GM18873 (cell line): Measurements from ENCODE around the gene NRP2.

Experiments
- ATAC-seq: cut with Tn5 transposase; IDR thresholded peaks from one replicate; pipeline ENCODE4 v1.9.1; 2021; ENCODE audit warnings: mild to moderate bottlenecking, moderate library complexity, moderate number of reproducible peaks; ENCODE audit not compliant: unreplicated experiment, low FRiP score

Gene NRP2

DNA sequence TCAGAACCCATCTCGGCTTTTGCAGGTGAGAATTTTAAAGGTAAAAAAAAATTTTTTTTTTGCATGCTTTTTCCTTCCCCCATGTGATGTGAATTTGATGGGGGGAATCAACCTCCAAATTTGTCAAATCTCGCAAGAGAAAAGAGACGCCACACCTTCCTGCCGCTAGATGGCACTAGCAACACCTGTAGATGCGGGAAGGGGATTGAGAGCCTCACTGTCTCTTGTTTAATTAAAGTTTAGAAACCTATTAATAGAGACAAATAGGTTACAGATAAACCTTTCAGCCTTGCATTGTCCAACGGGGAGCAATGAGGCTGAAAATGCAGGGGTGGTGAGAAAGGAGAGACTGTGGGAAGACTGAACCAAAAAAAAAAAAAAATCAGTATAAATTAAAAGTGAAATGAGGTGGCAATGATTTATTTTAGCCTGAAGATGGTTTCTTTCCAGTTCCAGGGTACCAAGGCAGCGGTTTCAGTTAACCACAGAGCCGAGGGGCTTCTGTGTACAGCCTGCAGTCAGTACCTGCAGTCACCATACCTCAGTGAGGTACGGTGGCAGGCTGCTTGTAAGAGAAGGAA, 84.6 kb downstream of the NRP2 start:
- ATAC-seq = no peak

DNA sequence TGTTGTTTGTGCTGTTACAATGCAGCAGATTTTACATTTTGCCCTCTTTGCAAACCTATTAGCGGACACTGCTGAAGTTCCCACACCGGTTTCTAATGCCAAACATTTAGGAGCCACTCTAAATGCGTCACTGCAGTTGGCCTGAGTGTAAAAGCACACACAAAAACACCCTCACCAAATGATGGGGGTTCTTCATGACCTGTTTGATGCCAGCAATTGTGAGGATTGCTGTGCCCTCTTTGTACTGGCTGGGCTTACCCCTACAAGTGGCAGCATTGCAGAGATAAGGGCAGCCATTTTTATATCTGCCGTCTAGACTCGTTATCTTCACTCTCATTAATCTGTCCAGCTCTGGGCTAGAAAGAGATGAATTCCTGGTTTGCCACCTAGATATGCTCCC, 85.3 kb downstream of the NRP2 start:
- no peak for ATAC-seq

DNA sequence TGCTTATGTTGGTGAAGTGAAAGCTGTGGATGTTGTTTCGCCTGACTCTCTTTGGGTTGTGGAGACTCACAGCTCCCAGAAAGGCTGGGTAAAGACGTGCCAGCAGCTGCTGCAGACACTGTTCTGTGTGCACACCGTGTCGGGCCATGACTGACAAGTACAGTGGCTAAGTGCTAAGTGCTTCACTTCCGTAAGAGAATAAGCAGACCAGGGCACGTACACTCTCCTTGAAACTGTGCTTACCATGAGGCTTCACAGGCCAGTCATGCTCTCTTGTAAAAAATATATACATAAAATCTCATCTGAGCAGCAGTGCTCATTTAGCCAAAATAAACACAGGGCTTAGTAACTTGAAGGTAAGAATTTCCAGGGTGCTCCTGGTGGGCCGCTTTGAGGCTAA, 86.0 kb downstream of the NRP2 start:
- no peak for ATAC-seq

DNA sequence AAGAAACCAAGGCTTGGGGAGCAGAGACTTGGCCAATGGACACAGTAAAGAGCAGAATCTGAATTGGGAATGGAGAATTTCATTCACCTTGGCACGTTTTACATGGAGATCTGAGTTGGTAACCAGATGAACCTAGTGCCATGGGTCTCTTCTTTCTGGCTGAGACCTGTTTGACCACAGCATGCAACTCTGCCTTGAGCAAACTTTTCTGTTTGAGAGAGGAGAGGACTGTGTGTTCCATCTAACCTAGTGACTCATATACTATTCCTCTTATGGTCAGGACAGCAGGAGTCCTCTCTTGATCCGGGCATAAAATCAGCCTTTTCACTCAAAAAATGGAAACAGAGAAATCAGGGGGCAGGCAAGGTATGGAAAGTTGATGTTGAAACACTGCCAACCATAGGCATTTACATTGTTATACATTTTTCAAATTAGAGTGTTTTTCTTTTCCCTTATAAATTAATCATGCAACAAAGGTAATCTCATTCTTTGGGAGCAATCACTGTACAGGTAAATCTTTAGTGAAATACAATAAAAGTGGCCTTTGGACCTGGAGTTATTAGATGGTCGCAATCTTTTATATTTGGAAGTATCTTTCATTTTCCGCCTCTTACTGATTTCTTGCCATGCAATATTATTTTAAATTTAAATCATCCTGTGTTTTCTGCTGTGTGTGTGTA, 86.7 kb downstream of the NRP2 start:
- ATAC-seq = no peak

DNA sequence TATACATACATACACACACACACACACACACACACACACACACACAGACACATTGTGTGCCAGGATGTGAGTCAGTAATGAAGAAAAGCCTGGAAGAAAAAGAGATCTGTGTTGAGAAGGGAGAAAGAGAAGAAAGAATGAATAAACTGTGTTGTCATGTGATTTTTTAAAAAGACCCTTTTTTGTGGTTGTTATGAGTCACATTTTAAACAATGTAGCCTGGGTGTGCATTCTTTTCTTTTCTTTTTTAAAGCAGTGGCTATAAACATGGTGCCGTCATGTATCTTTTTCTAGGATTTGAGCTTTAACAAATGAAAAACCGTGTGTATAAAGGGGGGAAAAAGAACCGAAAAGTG, 87.2 kb downstream of the NRP2 start:
- no peak for ATAC-seq

DNA sequence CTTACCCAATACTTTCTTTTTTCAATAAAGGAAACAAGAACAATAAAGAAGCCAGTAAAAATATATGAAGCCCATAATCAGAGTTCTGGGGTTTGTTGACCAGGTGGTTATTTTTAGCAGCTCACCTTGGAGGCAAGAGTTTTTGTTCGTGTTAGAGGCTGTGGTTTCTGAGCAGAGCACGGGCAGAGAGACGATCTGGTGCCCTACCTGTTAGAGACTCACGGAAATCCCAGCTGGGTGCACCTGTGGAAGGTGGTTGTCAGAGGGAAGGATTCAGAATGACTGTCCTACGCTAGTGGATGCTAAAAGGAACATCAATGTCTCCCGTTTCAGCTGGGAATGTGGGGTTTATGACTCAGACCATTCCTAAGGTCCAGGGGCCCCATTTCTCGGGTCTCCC, 87.6 kb downstream of the NRP2 start:
- ATAC-seq = no peak

DNA sequence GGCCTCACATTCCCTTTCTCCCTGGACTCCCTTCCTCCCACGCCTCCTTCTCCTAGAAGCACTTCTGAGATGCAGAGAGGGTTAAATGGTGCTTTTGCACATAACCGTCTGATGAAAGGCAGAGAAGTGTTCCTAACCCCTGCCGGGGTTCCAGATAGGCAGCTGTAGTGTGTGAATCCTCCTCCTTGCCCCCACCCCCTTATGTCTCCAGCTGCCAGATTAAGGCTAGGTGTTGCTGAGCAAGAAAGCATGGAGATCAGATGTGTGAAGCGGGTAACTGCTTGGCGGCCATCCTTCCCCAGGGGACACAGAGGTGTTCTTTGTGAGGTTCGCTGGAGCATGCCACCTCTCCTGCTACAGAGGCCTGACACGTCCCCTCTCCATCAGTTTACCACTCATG, 88.3 kb downstream of the NRP2 start:
- no peak for ATAC-seq

DNA sequence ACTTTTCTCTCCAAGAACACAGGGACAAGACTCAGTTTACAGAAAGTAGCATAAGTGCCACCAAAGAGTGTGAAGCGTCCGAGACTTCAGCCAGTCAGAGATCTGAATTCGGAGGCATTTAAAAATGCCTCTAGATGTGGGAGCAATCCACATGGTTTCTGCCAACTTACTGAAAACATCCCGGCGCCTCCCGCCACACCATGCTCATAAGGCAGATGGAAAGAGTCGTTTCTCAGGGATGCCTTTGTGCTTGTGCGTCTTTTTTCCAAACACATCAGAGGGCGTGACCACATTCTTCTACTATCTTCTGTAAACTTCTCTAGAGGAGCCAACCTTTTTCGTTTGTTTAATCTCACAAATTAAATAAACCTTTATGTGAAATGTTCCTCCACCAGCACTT, 88.7 kb downstream of the NRP2 start:
- no peak for ATAC-seq

DNA sequence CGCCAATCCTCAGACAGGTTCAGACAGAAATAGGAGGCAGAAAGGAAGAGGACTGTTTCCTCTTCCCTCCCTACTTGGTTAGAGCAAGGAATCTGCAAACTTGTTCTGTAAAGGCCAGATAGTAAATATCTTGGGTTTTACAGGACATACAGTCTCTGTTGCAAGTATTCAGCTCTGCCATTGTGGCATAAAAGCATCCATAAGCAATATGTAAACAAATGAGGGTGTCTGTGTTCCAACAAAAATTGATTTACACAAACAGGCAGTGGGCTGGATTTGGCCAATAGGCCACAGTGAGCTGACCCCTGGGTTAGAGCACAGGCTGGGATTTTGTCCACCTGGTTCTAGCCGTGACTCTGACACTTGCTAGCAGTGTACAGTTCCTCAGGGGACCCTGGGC, 89.4 kb downstream of the NRP2 start:
- ATAC-seq = no peak

DNA sequence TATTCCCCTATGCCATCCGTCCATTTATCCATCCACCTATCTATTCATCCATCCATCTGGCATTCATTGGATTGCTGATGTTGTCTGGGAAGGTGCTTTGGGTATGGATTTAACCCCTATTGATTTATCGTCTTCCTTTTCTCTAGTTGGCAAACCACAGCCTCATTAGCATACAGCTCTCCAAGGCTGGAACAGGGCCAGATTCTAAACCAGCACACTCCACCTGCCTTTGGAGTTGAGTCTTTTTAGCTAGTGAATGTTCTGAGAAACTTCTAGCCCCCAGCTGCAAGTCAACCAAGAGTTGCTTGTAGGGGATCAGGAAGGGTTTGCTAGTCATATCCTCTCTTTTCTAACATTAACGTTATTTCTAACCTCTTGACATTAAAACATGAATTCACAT, 90.7 kb downstream of the NRP2 start:
- ATAC-seq = no peak

DNA sequence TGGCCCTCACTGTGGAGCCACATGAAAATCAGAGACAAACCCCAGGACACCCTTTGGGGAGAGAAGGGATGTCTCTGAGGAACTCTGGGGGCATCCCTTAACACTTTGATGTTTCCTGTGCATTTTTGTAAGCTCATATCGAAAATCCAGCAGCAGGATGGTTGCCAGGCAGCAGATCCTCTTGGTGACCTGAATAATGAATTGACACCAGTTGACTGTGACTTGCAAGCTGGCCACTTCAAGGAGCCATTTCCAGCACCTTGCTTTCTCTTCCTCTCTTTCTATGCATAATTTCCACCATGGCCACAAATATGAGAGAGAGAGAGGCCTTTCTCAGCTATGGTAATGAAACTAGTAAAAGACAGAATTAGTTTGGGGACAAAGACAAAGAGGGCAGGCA, 91.7 kb downstream of the NRP2 start:
- ATAC-seq = no peak

DNA sequence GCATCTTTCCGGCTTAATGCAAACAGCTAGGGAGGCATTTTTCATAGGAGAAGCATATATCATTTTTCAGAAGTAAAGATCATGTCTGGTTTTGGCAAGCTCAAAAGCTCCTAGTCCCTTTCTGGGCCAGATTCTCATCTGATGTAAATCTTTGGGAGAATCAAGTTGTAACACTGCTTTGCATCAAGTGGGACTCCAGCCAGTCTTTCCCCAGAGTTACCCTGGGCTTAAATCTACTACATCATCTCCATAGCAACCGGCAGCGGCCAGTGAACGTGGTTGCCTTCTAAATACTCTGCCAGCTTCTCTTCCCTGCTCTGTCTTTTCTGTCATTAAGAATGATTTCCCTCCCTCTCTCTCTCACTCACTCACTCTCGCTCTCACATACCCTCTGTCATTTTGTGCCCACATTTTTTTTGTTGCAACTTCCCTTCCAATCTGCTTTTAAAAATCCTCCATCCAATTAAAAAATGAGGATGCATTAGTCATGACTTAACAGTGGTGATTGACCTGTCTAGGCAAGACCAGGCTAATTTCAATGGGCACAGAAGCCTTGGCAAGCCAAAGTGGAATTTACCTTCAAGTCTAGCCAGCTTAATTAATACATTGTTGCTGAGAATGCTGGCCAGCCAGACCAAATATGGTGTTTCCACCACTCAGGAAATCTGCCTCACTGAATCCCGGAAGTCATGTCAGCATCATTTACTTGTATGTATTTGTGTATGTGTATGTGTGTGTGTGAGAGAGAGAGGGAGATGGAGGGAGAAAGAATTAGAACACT, 93.0 kb downstream of the NRP2 start:
- ATAC-seq = no peak

DNA sequence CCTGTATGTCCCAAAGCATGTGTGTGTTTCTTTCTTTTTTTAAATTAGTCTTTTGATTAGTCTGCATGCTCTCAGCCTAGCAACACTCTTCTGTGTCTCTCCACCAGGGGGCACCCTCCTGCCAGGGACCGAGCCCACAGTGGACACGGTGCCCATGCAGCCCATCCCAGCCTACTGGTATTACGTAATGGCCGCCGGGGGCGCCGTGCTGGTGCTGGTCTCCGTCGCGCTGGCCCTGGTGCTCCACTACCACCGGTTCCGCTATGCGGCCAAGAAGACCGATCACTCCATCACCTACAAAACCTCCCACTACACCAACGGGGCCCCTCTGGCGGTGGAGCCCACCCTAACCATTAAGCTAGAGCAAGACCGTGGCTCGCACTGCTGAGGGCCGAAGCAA, 93.8 kb downstream of the NRP2 start:
- no peak for ATAC-seq

DNA sequence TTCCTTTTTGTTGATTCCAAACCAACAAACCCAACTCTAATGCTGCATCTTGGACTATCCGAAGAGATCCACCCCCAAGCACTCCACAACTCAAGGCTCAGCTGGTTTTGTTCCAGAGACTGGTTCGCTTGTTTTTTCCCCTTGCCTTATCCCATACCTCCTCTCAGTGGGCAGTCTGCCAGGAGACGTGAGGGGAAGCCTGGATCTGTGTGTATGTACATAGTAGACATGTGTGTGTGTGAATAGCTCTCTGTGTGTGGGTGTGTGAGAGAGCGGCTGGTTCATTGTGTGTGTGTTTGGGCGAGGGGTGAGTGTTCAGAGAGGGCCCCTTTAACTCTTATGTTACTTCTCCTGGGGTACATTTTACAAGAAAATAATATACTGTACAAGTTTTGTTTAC, 94.4 kb downstream of the NRP2 start:
- ATAC-seq = no peak

DNA sequence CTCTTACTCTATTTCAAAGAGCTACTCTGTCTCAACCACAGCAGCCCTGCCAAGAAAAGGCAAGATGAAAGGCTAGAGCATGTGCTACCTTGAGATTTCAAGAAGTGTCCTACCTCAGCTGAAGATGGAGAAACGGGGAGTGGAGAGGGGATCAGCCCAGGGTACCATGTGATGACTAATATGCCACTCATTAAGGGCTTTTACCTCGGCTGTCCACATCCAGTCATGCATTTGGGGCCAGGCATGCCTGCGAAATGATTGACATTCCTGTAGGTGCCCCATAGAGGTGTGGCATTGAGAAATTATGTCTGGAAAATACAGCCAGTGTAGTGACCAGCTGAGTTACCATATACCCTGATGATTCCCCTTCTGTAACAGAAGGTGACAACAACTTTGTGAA, 96.1 kb downstream of the NRP2 start:
- ATAC-seq = no peak

DNA sequence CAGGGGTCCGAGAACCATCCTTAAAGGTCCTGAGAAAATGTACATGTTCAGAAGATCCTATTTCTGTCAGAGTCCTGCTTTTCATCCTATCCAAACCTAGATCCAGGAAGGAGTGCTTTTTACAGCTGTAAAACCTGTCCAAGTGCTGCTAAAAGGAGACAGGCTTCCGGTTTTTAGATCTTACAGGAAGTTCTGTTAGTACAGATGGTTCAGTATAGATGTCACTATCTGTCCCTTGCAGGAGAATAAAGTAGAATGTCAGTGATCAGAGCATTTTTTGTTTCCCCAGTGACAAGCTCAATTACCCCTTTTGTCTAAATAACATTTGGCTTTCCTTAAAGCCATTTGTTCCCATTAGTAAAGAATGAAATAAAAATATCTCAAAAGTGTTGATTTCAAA, 98.3 kb downstream of the NRP2 start:
- no peak for ATAC-seq

DNA sequence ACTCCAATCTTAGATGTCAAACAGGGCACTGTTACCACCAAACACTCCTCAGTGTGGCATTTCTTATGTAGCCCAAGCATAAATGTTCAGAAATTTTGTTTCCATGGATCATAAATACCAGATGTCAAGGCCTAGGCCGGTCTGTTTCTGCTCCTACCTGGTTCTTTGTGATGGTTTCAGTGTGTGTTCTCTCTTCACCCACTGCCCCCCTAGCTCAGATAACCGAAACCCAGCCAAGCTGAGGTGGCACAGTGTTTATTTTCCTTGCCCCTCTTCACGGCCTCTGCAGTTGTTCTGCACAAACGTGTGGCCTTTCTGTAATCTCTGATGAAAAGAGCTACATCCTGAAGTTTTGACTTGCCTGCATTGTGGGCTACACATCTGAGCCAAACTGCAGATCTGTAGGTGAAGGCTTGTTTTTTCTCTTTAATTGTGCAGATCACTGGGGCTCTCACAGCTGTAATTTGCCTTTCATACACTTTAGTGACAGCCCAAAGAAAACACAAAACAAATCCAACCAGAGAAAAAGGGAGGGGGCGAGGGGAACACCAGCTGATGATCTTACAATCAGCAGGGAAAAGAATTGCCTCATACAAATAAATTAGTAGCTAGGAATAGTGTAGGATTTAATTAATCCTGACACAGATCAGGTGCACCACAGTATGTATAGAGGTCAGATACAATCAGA, 99.1 kb downstream of the NRP2 start:
- no peak for ATAC-seq

DNA sequence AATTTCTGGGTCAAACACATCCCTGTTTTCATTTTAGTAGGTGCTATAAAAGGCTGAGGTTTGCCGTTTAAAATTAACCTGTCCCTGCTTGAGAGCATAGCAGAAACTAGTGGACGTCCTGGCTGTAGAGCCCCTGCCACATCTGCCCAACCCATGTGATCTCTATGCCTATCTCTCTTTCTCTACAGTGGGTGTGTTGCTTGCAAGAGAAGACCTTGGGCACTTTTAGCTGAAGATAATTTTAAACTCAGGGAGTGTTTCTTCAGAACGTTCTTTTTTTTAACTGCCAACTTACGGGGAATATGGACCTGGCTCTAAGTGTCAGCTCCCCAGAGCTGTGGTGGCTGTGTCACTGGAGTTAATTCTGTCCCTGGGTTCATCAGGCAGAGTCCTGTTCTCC, 100.6 kb downstream of the NRP2 start:
- no peak for ATAC-seq

DNA sequence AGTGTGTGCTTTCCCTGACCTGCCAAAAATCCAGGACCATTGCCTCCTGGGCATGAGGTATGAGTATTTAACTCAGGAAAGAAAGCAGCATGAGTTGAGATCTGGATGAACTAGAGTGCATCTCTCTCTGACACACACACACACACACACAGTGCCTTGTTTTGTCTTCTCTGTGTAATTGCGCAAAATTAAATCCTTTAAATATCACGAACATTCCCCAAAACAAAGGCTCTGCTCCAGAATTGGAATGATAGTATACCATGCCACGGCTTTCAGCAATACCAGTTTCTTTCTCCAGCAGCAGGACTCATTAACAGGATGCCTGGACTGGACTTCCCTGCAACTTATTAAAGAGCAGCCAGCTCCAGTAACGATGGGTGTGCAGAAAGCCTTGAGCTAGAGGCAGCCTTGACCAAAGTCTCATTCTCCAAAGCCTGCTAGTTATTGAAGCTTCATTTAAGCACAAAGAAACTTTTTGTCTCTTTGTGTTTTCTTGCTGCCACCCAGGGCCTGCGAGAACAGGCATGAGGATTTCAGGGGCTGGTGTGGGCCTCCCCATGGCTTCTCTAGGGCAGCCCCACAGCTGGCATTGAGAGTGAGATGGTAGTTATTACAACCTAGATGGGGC, 101.7 kb downstream of the NRP2 start:
- no peak for ATAC-seq

DNA sequence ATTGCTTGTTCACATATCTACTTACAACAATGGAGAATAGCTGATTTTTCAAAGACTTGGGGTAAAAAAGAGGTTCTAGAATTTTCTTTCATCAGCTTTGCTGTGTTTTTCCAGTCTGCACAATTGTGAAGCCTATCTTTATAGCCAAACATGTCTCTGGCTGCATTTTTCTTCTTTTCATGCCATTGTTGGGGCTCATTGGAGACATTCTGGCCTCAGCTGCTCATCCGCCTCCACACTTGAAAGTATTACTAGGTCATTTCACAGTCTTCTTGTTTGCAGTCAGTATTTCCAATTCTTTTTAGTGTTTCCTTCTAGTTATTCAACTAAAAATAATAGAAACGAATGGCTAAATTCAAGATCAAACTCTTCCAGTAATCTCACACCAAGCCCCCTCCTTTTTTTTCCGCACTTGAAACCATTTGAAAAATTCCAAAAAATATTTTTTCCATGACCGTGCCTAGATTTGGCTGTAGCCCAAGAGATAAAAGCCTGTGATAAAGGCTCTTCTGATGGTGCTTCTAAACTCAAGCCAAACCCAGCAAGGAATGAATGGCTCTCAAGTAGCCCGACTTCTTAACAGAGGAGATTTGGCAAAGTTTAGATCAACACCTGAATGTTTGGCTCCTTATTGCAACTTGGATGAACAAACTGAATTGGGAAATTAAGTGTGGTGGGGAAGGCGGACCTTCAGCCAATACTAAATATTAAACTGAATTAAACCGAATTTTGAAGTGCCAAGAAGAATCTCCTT, 103.4 kb downstream of the NRP2 start:
- ATAC-seq = no peak
